HepG2 (cell line): Measurements from ENCODE around the gene CES3. TPM values are rescaled to one million over a fixed set of nuclear protein-coding genes. Genes with fewer than 3 reads are reported as not detected.

Experiments used
- ARID2 ChIP-seq: sonication (generic); formaldehyde crosslinking; IDR thresholded peaks from 2 replicates; pipeline ENCODE4 v1.8.1; 2022; ENCODE audit warnings: mild to moderate bottlenecking, missing genetic modification reagents, borderline replicate concordance
- ATF7-NPFF ChIP-seq: sonication (generic); formaldehyde crosslinking; IDR thresholded peaks from 2 replicates; pipeline ENCODE4 v1.8.1; 2023; ENCODE audit warnings: mild to moderate bottlenecking, low read depth, missing genetic modification reagents, moderate library complexity
- E2F5 ChIP-seq: sonication (generic); formaldehyde crosslinking; conservative IDR thresholded peaks from 2 replicates; pipeline ENCODE4 v1.4.0; 2020; ENCODE audit warnings: missing genetic modification reagents
- KLF9 ChIP-seq: IDR thresholded peaks from 2 replicates; pipeline ENCODE4 v1.6.1; 2016; ENCODE audit warnings: low read depth
- MLLT10 ChIP-seq: sonication (generic); formaldehyde crosslinking; IDR thresholded peaks from 2 replicates; pipeline ENCODE4 v1.4.0; 2020; ENCODE audit warnings: missing genetic modification reagents
- MTA3 ChIP-seq: sonication (generic); formaldehyde crosslinking; IDR thresholded peaks from 2 replicates; pipeline ENCODE4 v1.4.0; 2020; ENCODE audit warnings: missing genetic modification reagents
- NCOR1 ChIP-seq: fragments of 200-600 bp; sonication (generic); IDR thresholded peaks from 2 replicates; pipeline ENCODE4 v1.7.0; 2017; ENCODE audit warnings: antibody characterized with exemption, low read length, borderline replicate concordance
- SNRNP70 ChIP-seq: fragments of 200-400 bp; formaldehyde crosslinking; IDR thresholded peaks from 2 replicates; pipeline ENCODE4 v1.6.1; 2017; ENCODE audit warnings: mild to moderate bottlenecking, low read depth, low read length, moderate library complexity
- TP53 ChIP-seq: sonication (generic); formaldehyde crosslinking; conservative IDR thresholded peaks from 2 replicates; pipeline ENCODE4 v1.4.0; 2020; ENCODE audit warnings: missing genetic modification reagents
- TRAFD1 ChIP-seq: sonication (generic); formaldehyde crosslinking; IDR thresholded peaks from 2 replicates; pipeline ENCODE4 v1.5.1; 2020; ENCODE audit warnings: missing genetic modification reagents, mild to moderate bottlenecking, borderline replicate concordance
- ZBTB25 ChIP-seq: IDR thresholded peaks from 2 replicates; pipeline ENCODE4 v1.6.1; 2018; ENCODE audit warnings: missing genetic modification reagents
- ZBTB38 ChIP-seq: sonication (generic); formaldehyde crosslinking; IDR thresholded peaks from 2 replicates; pipeline ENCODE4 v1.5.1; 2020; ENCODE audit warnings: mild to moderate bottlenecking, missing genetic modification reagents
- ZBTB7A ChIP-seq: sonication (generic); formaldehyde crosslinking; IDR thresholded peaks from 2 replicates; pipeline ENCODE4 v1.8.0; 2022; ENCODE audit warnings: mild to moderate bottlenecking, missing genetic modification reagents
- ZFP36L1 ChIP-seq: sonication (generic); formaldehyde crosslinking; IDR thresholded peaks from 2 replicates; pipeline ENCODE4 v1.8.0; 2022; ENCODE audit warnings: mild to moderate bottlenecking, missing genetic modification reagents, moderate library complexity
- ZIK1 ChIP-seq: sonication (generic); formaldehyde crosslinking; IDR thresholded peaks from 2 replicates; pipeline ENCODE4 v1.5.0; 2020; ENCODE audit warnings: mild to moderate bottlenecking, low read depth, missing genetic modification reagents, borderline replicate concordance
- ZMYM4 ChIP-seq: sonication (generic); formaldehyde crosslinking; IDR thresholded peaks from 2 replicates; pipeline ENCODE4 v1.8.1; 2023; ENCODE audit warnings: mild to moderate bottlenecking, missing genetic modification reagents
- ZNF101 ChIP-seq: sonication (generic); formaldehyde crosslinking; IDR thresholded peaks from 2 replicates; pipeline ENCODE4 v1.4.0; 2020; ENCODE audit warnings: mild to moderate bottlenecking, low read depth, missing genetic modification reagents, borderline replicate concordance
- ZNF296 ChIP-seq: sonication (generic); formaldehyde crosslinking; conservative IDR thresholded peaks from 2 replicates; pipeline ENCODE4 v1.5.0; 2020; ENCODE audit warnings: mild to moderate bottlenecking, missing genetic modification reagents
- ZNF3 ChIP-seq: IDR thresholded peaks from 2 replicates; pipeline ENCODE4 v1.7.0; 2017; ENCODE audit warnings: inconsistent platforms
- ZNF44 ChIP-seq: sonication (generic); formaldehyde crosslinking; IDR thresholded peaks from 2 replicates; pipeline ENCODE4 v1.5.1; 2020; ENCODE audit warnings: mild to moderate bottlenecking, missing genetic modification reagents
- ZNF484 ChIP-seq: sonication (generic); formaldehyde crosslinking; IDR thresholded peaks from 2 replicates; pipeline ENCODE4 v1.5.1; 2020; ENCODE audit warnings: mild to moderate bottlenecking, low read depth, missing genetic modification reagents, borderline replicate concordance
- ZNF629 ChIP-seq: sonication (generic); formaldehyde crosslinking; conservative IDR thresholded peaks from 2 replicates; pipeline ENCODE4 v1.5.0; 2020; ENCODE audit warnings: missing genetic modification reagents
- ZNF878 ChIP-seq: sonication (generic); formaldehyde crosslinking; IDR thresholded peaks from 2 replicates; pipeline ENCODE4 v1.8.1; 2023; ENCODE audit warnings: mild to moderate bottlenecking, missing genetic modification reagents, moderate library complexity
- ZSCAN12 ChIP-seq: sonication (generic); formaldehyde crosslinking; IDR thresholded peaks from 2 replicates; pipeline ENCODE4 v1.9.0; 2021; ENCODE audit warnings: mild to moderate bottlenecking, missing genetic modification reagents
- ZXDC ChIP-seq: sonication (generic); formaldehyde crosslinking; IDR thresholded peaks from 2 replicates; pipeline ENCODE4 v1.5.0; 2020; ENCODE audit warnings: mild to moderate bottlenecking, missing genetic modification reagents
- polyA plus RNA-seq, 8 experiments: library from polyadenylated mRNA; depleted of rRNA in 3 of 8; stranded (reverse) in 7 of 8; unstranded in 1 of 8; fragments of >200 nt; fragmentation: Illumina TruSeq in 4 of 8; extraction: Trizol in 4 of 8; gene quantifications; 2 replicates each; pipeline versions ENCODE4 v1.2.1 to v1.2.3, GENCODE V29; 2011 to 2016; ENCODE audit warnings: low read depth in 4 of 8, missing spikeins in 1 of 8, mixed read lengths in 1 of 8; ENCODE audit not compliant: insufficient read depth in 1 of 8
- total RNA-seq, 5 experiments: library from RNA; depleted of rRNA; stranded (reverse); fragments of >200 nt; fragmentation: Illumina TruSeq; extraction: Trizol; gene quantifications; 2 replicates each; pipeline ENCODE4 v1.2.3, GENCODE V29; 2016; ENCODE audit warnings: low read depth in 1 of 5

CES3 gene
- total and polyA plus RNA-seq, 2 of the 13 experiments (the other 11 are each of a cell fraction or from before 2014, with no cell fraction given), result 6.6 to 17.4 TPM

- no peak for TF ChIP-seq ZBTB25 (CRISPR knock-in tag)
- peak; percentile 81; the same call in 1 of the 2 replicates for TF ChIP-seq TP53 (CRISPR knock-in tag)
- TF ChIP-seq ZNF296 (CRISPR knock-in tag), result peak; percentile 90
- peak; percentile 45; the same call in 1 of the 2 replicates for TF ChIP-seq ZFP36L1 (CRISPR knock-in tag)
- TF ChIP-seq ZMYM4 (CRISPR knock-in tag), result no peak; the same call in 1 of the 2 replicates
- no peak for TF ChIP-seq TRAFD1
- no peak for TF ChIP-seq ZNF3
- no peak for TF ChIP-seq ZSCAN12 (CRISPR knock-in tag)
- no peak for TF ChIP-seq ZNF101 (CRISPR knock-in tag)
- 0 out of 2 replicates have a peak, but pooled peaks have one; percentile 31 for TF ChIP-seq ZNF629
- peak; percentile 99 for TF ChIP-seq KLF9 (CRISPR knock-in tag)
- TF ChIP-seq ATF7-NPFF (CRISPR knock-in tag), result peak; percentile 86
- TF ChIP-seq MLLT10 (CRISPR knock-in tag), result peak; percentile 80; the same call in 1 of the 2 replicates
- no peak for TF ChIP-seq E2F5 (CRISPR knock-in tag)
- no peak for TF ChIP-seq ZNF484 (CRISPR knock-in tag)
- TF ChIP-seq SNRNP70, result no peak
- no peak for TF ChIP-seq NCOR1
- peak; percentile 61 for TF ChIP-seq ZBTB7A (CRISPR knock-in tag)
- TF ChIP-seq MTA3 (CRISPR knock-in tag), result no peak
- no peak for TF ChIP-seq ZNF878
- TF ChIP-seq ZBTB38 (CRISPR knock-in tag), result peak; percentile 36; the same call in 1 of the 2 replicates
- TF ChIP-seq ZIK1 (CRISPR knock-in tag), result no peak; the same call in 1 of the 2 replicates
- TF ChIP-seq ZXDC, result 0 out of 2 replicates have a peak, but pooled peaks have one; percentile 21
- peak; percentile 95; the same call in 1 of the 2 replicates for TF ChIP-seq ZNF44 (CRISPR knock-in tag)
- peak; percentile 71; the same call in 1 of the 2 replicates for TF ChIP-seq ARID2 (CRISPR knock-in tag)
Measured at GRCh38 chr16:66935314-66936011, 25.6 kb upstream of the CES3 start, which contains the start of gene CES2 (continued).
